Endothelial cell of umbilical vein (primary cell): ENCODE measurements around the gene FER. TPM values are rescaled to one million over a fixed set of nuclear protein-coding genes. Genes with fewer than 3 reads are reported as not detected.

Experiments
- BruUV-seq: library from RNA; stranded (reverse); fragments of 400-500 nt; replicated peaks from 2 replicates; lab custom pipeline; 2021; lab: Mats Ljungman, UMichigan
- CTCF ChIA-PET: fragments of 300-600, 350-600 bp; sonication (Branson Sonifier 250); formaldehyde crosslinking; loops from one replicate; lab custom pipeline; 2021; ENCODE audit warnings: antibody characterized with exemption, inconsistent platforms; lab: Charles Lee
- POLR2A ChIA-PET: fragments of 300-600, 350-600 bp; sonication (Branson Sonifier 250); formaldehyde crosslinking; loops from one replicate; lab custom pipeline; 2021; ENCODE audit warnings: antibody characterized with exemption, inconsistent platforms; lab: Charles Lee
- DNase-seq: peaks from one replicate; pipeline ENCODE4 v3.0.0-alpha.2; 2011; ENCODE audit warnings: low read depth, low spot score
- FAIRE-seq: peaks from 2 replicates; lab custom pipeline; 2011; peaks lifted over from hg19 to GRCh38; lab: Jason Lieb, UNC
- H2AFZ ChIP-seq: 2 replicates; pipeline ENCODE4 v1.6.0; 2012; ENCODE audit warnings: low read depth, low read length, control low read depth, inconsistent platforms
- H3K27ac ChIP-seq: 2 replicates; pipeline ENCODE4 v1.5.1; 2011; ENCODE audit warnings: low read depth, mild to moderate bottlenecking, control low read depth, low read length, moderate library complexity; ENCODE audit not compliant: insufficient read depth
- H3K27me3 ChIP-seq, 2 experiments: 2 replicates each; pipeline versions ENCODE4 v1.6.0 to v1.6.1; 2011; ENCODE audit warnings: low read length in 2 of 2, mixed read lengths in 1 of 2; ENCODE audit not compliant: control insufficient read depth in 2 of 2, insufficient read depth in 2 of 2
- H3K36me3 ChIP-seq, 2 experiments: 2 replicates in 1 of 2; 3 replicates in 1 of 2; pipeline ENCODE4 v1.5.1; 2011; ENCODE audit warnings: low read length in 2 of 2, mild to moderate bottlenecking in 1 of 2, moderate library complexity in 1 of 2; ENCODE audit not compliant: control insufficient read depth in 2 of 2, insufficient read depth in 2 of 2; ENCODE audit errors: extremely low read depth in 1 of 2
- H3K4me1 ChIP-seq: 3 replicates; pipeline ENCODE4 v1.5.1; 2011; ENCODE audit warnings: mild to moderate bottlenecking, low read length; ENCODE audit not compliant: control insufficient read depth, insufficient read depth; ENCODE audit errors: extremely low read depth
- H3K4me2 ChIP-seq: 2 replicates; pipeline ENCODE4 v1.6.1; 2011; ENCODE audit warnings: low read length, control low read depth, mixed read lengths; ENCODE audit not compliant: insufficient read depth
- H3K4me3 ChIP-seq, 3 experiments: fragments of 200-600 bp in 1 of 3; sonication (generic), shearing (Covaris generic) in 1 of 3; replicated peaks in 1 of 3; 2 replicates each; pipeline ENCODE4 v1.5.1; 2011 to 2016; ENCODE audit warnings: control low read depth in 3 of 3, low read length in 3 of 3, mild to moderate bottlenecking in 2 of 3, inconsistent platforms in 1 of 3, low read depth in 1 of 3, moderate library complexity in 1 of 3; ENCODE audit not compliant: insufficient read depth in 1 of 3
- H3K79me2 ChIP-seq: 2 replicates; pipeline ENCODE4 v1.6.0; 2012; ENCODE audit warnings: low read length, inconsistent platforms; ENCODE audit not compliant: control insufficient read depth, insufficient read depth
- H3K9ac ChIP-seq: replicated peaks from 2 replicates; pipeline ENCODE3; 2011; ENCODE audit warnings: low read length, control low read depth; ENCODE audit not compliant: insufficient read depth; ENCODE audit errors: extremely low read depth
- H3K9me1 ChIP-seq: replicated peaks from 3 replicates; pipeline ENCODE4 v1.6.0; 2011; ENCODE audit warnings: mild to moderate bottlenecking, low read length; ENCODE audit not compliant: control insufficient read depth, insufficient read depth; ENCODE audit errors: extremely low read depth
- H3K9me3 ChIP-seq: replicated peaks from 2 replicates; pipeline ENCODE4 v1.5.1; 2012; ENCODE audit warnings: low read length, inconsistent platforms; ENCODE audit not compliant: control insufficient read depth, insufficient read depth
- H4K20me1 ChIP-seq: replicated peaks from 2 replicates; pipeline ENCODE3; 2011; ENCODE audit warnings: mild to moderate bottlenecking, low read length; ENCODE audit not compliant: control insufficient read depth, insufficient read depth; ENCODE audit errors: extremely low read depth
- CTCF ChIP-seq, 2 donors: IDR thresholded peaks; 1 replicate in 1 of 2; 2 replicates in 1 of 2; pipeline ENCODE4 v1.5.1; 2011; ENCODE audit warnings: low read length in 2 of 2, mild to moderate bottlenecking in 2 of 2, moderate library complexity in 2 of 2, control low read depth in 1 of 2, inconsistent platforms in 1 of 2, low read depth in 1 of 2; ENCODE audit not compliant: insufficient read depth in 1 of 2; ENCODE audit errors: extremely low read depth in 1 of 2
- EZH2 ChIP-seq: IDR thresholded peaks from 2 replicates; pipeline ENCODE4 v1.6.1; 2012; ENCODE audit warnings: borderline replicate concordance, low read depth, mild to moderate bottlenecking, moderate library complexity, low read length, inconsistent platforms; ENCODE audit not compliant: severe bottlenecking
- FOS ChIP-seq: IDR thresholded peaks from 2 replicates; pipeline ENCODE4 v1.6.1; 2011; ENCODE audit warnings: mild to moderate bottlenecking, low read length, moderate library complexity, borderline replicate concordance; ENCODE audit not compliant: insufficient read depth
- GATA2 ChIP-seq: IDR thresholded peaks from 2 replicates; pipeline ENCODE4 v1.7.0; 2011; ENCODE audit warnings: low read depth, mild to moderate bottlenecking, moderate library complexity, mixed read lengths, low read length; ENCODE audit not compliant: insufficient read length, insufficient read depth
- JUN ChIP-seq: IDR thresholded peaks from 2 replicates; pipeline ENCODE4 v1.6.1; 2011; ENCODE audit warnings: borderline replicate concordance, low read depth; ENCODE audit not compliant: insufficient read length, insufficient read depth
- MAX ChIP-seq: IDR thresholded peaks from 2 replicates; pipeline ENCODE4 v1.6.1; 2011; ENCODE audit not compliant: insufficient read depth, insufficient read length
- MYC ChIP-seq: IDR thresholded peaks from one replicate; pipeline ENCODE4 v1.6.1; 2011; ENCODE audit warnings: mild to moderate bottlenecking, low read depth, low read length
- POLR2A ChIP-seq: IDR thresholded peaks from 2 replicates; pipeline ENCODE4 v1.6.1; 2012; ENCODE audit warnings: low read depth, mild to moderate bottlenecking, control low read depth, low read length
- POLR2AphosphoS5 ChIP-seq: IDR thresholded peaks from 2 replicates; pipeline ENCODE4 v1.6.1; 2012; ENCODE audit warnings: low read depth, mild to moderate bottlenecking, control low read depth, low read length, moderate library complexity; ENCODE audit not compliant: insufficient read depth
- dilution Hi-C: fragments of 300-500 bp; cut with MboI; formaldehyde crosslinking; loops from one replicate; pipeline ENCODE4 v1.15.0; 2019; ENCODE audit warnings: low sequenced_read_pairs; ENCODE audit not compliant: extremely low pct_ligation_motif_present
- intact Hi-C: fragments of 100-400 bp; cut with micrococcal nuclease; formaldehyde crosslinking; loops from one replicate; pipeline ENCODE4 v1.10.0; 2022
- polyA plus RNA-seq, 4 experiments: library from polyadenylated mRNA; depleted of rRNA in 3 of 4; stranded (reverse) in 3 of 4; unstranded in 1 of 4; fragments of >200 nt; gene quantifications; 2 replicates each; pipeline versions ENCODE4 v1.2.1 to v1.2.3, GENCODE V29; 2011 to 2012; ENCODE audit warnings: missing spikeins in 1 of 4
- total RNA-seq: library from RNA; stranded (reverse); gene quantifications from 2 replicates; pipeline ENCODE4 v1.2.3, GENCODE V29; 2021

The FER gene
- total and polyA plus RNA-seq, 2 donors (not counting 3 experiments of a cell fraction or from before 2014, with no cell fraction given) = 2.3 to 27.5 TPM

- peaks cover 23% of the 10 kb centered on the region for H3K4me1 ChIP-seq
- ChIA-PET POLR2A (interaction anchor here (1.5 to 2.0 kb wide), 2 partner anchors 20 to 377 kb away, joined by 3 to 17 read pairs; partner anchors contain the start of gene FER), CTCF (interaction anchor here (0.9 to 2.5 kb wide), 10 partner anchors 11 to 738 kb away, joined by 3 to 13 read pairs (median 6); no protein-coding TSS in a partner anchor)
- H3K4me2 ChIP-seq = peak overlapping the region; percentile 85
- H3K9me1 ChIP-seq = no peaks in the 10 kb centered on the region
- H3K4me3 ChIP-seq = peak overlapping the region; percentile 54 to 84 (median 71)
- FAIRE-seq = peak; percentile 21
- dilution Hi-C loops (no loop called here), intact Hi-C loops (loop anchor here (1.0 to 2.0 kb wide), 4 partner anchors 20 to 682 kb away; no protein-coding TSS in a partner anchor)
- no peaks in the 10 kb centered on the region for H4K20me1 ChIP-seq
- H3K9me3 ChIP-seq = no peaks in the 10 kb centered on the region
- no peaks in the 10 kb centered on the region for H3K27me3 ChIP-seq
- TSS peak; percentile 80 for BruUV-seq
- H3K27ac ChIP-seq = peak overlapping the region; percentile 68
- H3K36me3 ChIP-seq = no peaks in the 10 kb centered on the region
- no peaks in the 10 kb centered on the region for H3K79me2 ChIP-seq
- peak overlapping the region; percentile 82 for H3K9ac ChIP-seq
- peak overlapping the region; percentile 97 for H2AFZ ChIP-seq
- peak; percentile 12 for DNase-seq
- no peak for TF ChIP-seq MYC
- no peak for TF ChIP-seq FOS
- no peak for TF ChIP-seq POLR2AphosphoS5
Measured at GRCh38 chr5:108728566-108729241, 19.0 kb upstream of the FER start.

GRCh38 chr5:108729242-108729615 is 18.5 kb upstream of the FER start:
- Histone ChIP-seq H2AFZ (no peak overlapping the region), H3K27ac (no peak overlapping the region), H3K27me3 (no peaks in the 10 kb centered on the region), H4K20me1 (no peaks in the 10 kb centered on the region), H3K36me3 (no peaks in the 10 kb centered on the region), H3K4me1 (peaks cover 23% of the 10 kb centered on the region), H3K4me3 (no peak overlapping the region), H3K4me2 (no peak overlapping the region), H3K79me2 (no peaks in the 10 kb centered on the region), H3K9ac (no peak overlapping the region), H3K9me1 (no peaks in the 10 kb centered on the region), H3K9me3 (no peaks in the 10 kb centered on the region)
- FAIRE-seq (no peak), DNase-seq (no peak)
- BruUV-seq = no TSS peak
- dilution Hi-C loops (no loop called here), intact Hi-C loops (loop anchor here (2.0 kb wide), 2 partner anchors 78 to 86 kb away; no protein-coding TSS in a partner anchor)
- CTCF ChIA-PET = interaction anchor here (2.5 kb wide), 1 partner anchor 20 kb away, joined by 13 read pairs; no protein-coding TSS in a partner anchor
- no peak for TF ChIP-seq FOS
- no peak for TF ChIP-seq MAX
- no peak for TF ChIP-seq CTCF (IDR thresholded peaks at IDR 0.05; ENCODE audit: extremely low read depth in 1 of 2, insufficient read depth in 1 of 2, low read depth in 1 of 2, low read length in 2 of 2)
- TF ChIP-seq JUN = no peak
- no peak for TF ChIP-seq POLR2A
- no peak for TF ChIP-seq EZH2
- TF ChIP-seq POLR2AphosphoS5 = no peak
- TF ChIP-seq GATA2 = no peak
- TF ChIP-seq MYC = no peak
- POLR2A ChIA-PET = interaction anchor here (2.0 kb wide), 1 partner anchor 19 kb away, joined by 17 read pairs; the partner anchor contains the start of gene FER
